Ovary (tissue), 9 donors: ENCODE measurements around the gene TMEM14A. TPM values are rescaled to one million over a fixed set of nuclear protein-coding genes. Genes with fewer than 3 reads are reported as not detected.
"Not testable (repeated sequence)": the region's sequence is repeated elsewhere in the genome, so short reads cannot be mapped to it uniquely, and the experiment has no call there.

ENCODE experiments used
- DNase-seq, 5 donors: peaks; one replicate each; pipeline ENCODE4 v3.0.0-alpha.2; 2019 to 2020
- H3K27ac ChIP-seq, 2 donors: fragments of 200-600 bp; one replicate each; pipeline versions ENCODE4 v1.5.1 to v1.8.0; 2019 to 2022
- H3K27me3 ChIP-seq: fragments of 200-600 bp; one replicate; pipeline ENCODE4 v1.8.0; 2022
- H3K36me3 ChIP-seq: fragments of 200-600 bp; sonication (generic); one replicate; pipeline ENCODE4 v1.5.1; 2019
- H3K4me1 ChIP-seq: one replicate; pipeline ENCODE4 v1.8.1; 2013; ENCODE audit warnings: mild to moderate bottlenecking, moderate library complexity; ENCODE audit not compliant: insufficient read depth
- H3K4me3 ChIP-seq: fragments of 200-600 bp; sonication (generic); one replicate; pipeline ENCODE4 v1.5.1; 2017
- H3K9me3 ChIP-seq, 2 donors: fragments of 200-600 bp in 1 of 2; sonication (generic) in 1 of 2; one replicate each; pipeline versions ENCODE4 v1.5.1 to v1.8.1; 2013 to 2019; ENCODE audit warnings: mild to moderate bottlenecking in 1 of 2, moderate library complexity in 1 of 2
- EP300 ChIP-seq: sonication (generic); formaldehyde crosslinking; IDR thresholded peaks from one replicate; pipeline ENCODE4 v1.6.1; 2017; ENCODE audit warnings: antibody characterized with exemption
- POLR2A ChIP-seq: fragments of 450-650 bp; IDR thresholded peaks from one replicate; pipeline ENCODE4 v1.6.1; 2017; ENCODE audit warnings: antibody characterized with exemption, mild to moderate bottlenecking, moderate library complexity
- WGBS, 3 donors: extraction: QIAGEN DNeasy Blood & Tissue Kit in 1 of 3; methylation state at CpG; one replicate each; pipeline versions ENCODE4 v1.1.5 to v1.1.7; 2013 to 2017; 5-methylcytosine and 5-hydroxymethylcytosine counted together
- intact Hi-C, 4 donors: fragments of 100-400 bp; cut with DNase I; formaldehyde crosslinking; loops; one replicate each; pipeline versions ENCODE4 v1.11.0 to v1.15.1; 2022 to 2023
- polyA plus RNA-seq, 2 donors: library from polyadenylated mRNA; stranded (reverse); fragments of 200-250 nt in 1 of 2; fragments of 350-450 nt in 1 of 2; fragmentation: Illumina TruSeq in 1 of 2; extraction: RNeasy Lipid Tissue Mini Kit (QIAGEN cat#74804) in 1 of 2; gene quantifications; one replicate each; pipeline ENCODE4 v1.2.3, GENCODE V29; 2013 to 2014
- total RNA-seq, 7 donors: library from RNA; depleted of rRNA in 2 of 7; stranded (reverse); fragments of >200 nt in 2 of 7; fragmentation: NEBNext Ultra II Directional in 3 of 7; extraction: Animal tissue kit (Norgen Biotek cat#: 25700) in 3 of 7; gene quantifications; one replicate each; pipeline versions ENCODE4 v1.1.0 to v1.2.4, GENCODE V29; 2016 to 2023
- TF ChIP-seq, protein P1 (sequence below), 3 donors: fragments of 450-650 bp in 2 of 3; fragments of 200-600 bp in 1 of 3; IDR thresholded peaks; one replicate each; pipeline versions ENCODE4 v1.5.1 to v1.8.0; 2016 to 2022; ENCODE audit warnings: antibody characterized with exemption in 3 of 3, mild to moderate bottlenecking in 1 of 3
- donor health status: DM: no; HTN: no; CAD: no; lungs with moderate emphysema.
- donor health status: DM: no; HTN: no; CAD: no.
- donor health status: Bipolar disorder and iron deficiency.
- donor health status: DM: yes; HTN: yes; CAD: no.
- donor health status: DM: no; HTN: no; CAD: no.
- donor health status: DM: yes; HTN: yes; CAD: no.

The TMEM14A gene
- total and polyA plus RNA-seq, 9 donors = 17.0 to 35.6 (median 25.2) TPM

DNA sequence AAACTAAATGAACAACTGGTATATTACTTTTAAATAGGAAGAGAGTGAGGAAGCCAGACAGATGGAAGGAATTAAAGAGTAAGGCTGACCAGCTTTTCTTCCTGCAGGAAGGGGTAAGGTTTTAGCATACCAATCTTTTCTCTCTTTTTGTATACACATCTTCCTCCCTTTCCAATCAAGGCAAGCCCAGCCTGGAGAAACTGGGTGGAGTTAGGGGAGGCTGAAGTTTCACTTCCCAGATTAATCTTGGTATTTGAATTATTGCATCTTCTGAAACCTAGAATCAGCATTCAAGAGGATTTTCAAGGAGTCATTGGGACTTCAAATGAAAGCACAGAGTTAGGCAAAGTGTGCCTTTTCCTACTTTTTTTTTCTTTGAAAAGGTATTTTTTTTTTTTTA lies 33.1 kb downstream of the TMEM14A start:
- no peak for TF ChIP-seq POLR2A
- no peak for DNase-seq
- H3K36me3 ChIP-seq = no peaks in the 10 kb centered on the region
- H3K27ac ChIP-seq = no peak overlapping the region
- H3K4me1 ChIP-seq = no peaks in the 10 kb centered on the region
- no peaks in the 10 kb centered on the region for H3K9me3 ChIP-seq
- H3K4me3 ChIP-seq = no peak overlapping the region
- H3K27me3 ChIP-seq = no peaks in the 10 kb centered on the region
- intact Hi-C loops = no loop called here

DNA sequence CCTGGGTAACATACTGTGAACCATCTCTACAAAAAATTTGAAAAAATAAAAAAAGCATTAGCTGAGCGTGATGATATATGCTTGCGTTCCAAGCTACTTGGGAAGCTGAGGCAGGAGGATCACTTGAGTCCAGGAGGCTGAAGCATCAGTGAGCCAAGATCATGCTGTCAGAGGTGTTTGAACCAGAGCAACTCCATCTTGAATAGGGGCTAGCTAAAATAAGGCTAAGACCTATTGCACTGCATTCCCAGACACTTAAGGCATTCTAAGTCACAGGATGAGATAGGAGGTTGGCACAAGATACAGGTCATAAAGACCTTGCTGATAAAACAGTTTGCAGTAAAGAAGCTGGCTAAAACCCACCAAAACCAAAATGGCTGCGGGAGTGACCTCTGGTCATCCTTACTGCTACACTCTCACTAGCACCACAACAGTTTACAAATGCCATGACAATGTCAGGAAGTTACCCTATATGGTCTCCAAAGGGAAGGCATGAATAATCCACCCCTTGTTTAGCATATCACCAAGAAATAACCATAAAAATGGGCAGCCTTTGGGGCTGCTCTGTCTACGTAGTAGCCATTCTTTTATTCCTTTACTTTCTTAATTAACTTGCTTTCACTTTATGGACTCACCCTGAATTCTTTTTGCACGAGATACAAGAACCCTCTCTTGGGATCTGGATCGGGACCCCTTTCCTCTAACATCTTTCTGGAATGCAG lies 34.0 kb downstream of the TMEM14A start:
- intact Hi-C loops, H3K36me3 ChIP-seq, H3K27ac ChIP-seq, H3K4me1 ChIP-seq, DNase-seq, H3K4me3 ChIP-seq, H3K27me3 ChIP-seq, H3K9me3 ChIP-seq: not testable (repeated sequence)
- WGBS, 3 donors = 91 to 94% (median 93%) methylated on average over 6 of the region's 6 CpGs

DNA sequence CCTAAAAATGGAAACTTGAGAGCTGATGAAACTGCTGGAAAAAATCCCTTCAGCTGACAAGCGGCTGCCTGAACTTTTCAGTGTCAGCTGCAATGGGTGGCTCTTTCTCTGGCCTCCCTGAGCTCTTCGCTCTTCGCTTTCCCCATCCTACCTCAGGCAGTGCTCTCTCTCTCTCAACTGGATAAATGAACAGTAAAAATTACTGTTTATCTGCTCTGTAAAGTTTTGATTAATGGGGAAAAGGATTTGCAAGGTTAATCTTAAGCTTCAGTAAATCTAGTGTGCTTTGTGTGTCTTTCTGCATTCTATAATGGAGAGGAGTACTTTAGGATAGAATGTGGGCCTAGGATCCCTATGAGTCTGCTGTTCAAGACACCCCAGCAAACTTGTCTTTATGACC lies 35.1 kb downstream of the TMEM14A start:
- WGBS, 3 donors = 94 to 95% (median 94%) methylated on average over 3 of the region's 3 CpGs
- H3K4me1 ChIP-seq = no peaks in the 10 kb centered on the region

DNA sequence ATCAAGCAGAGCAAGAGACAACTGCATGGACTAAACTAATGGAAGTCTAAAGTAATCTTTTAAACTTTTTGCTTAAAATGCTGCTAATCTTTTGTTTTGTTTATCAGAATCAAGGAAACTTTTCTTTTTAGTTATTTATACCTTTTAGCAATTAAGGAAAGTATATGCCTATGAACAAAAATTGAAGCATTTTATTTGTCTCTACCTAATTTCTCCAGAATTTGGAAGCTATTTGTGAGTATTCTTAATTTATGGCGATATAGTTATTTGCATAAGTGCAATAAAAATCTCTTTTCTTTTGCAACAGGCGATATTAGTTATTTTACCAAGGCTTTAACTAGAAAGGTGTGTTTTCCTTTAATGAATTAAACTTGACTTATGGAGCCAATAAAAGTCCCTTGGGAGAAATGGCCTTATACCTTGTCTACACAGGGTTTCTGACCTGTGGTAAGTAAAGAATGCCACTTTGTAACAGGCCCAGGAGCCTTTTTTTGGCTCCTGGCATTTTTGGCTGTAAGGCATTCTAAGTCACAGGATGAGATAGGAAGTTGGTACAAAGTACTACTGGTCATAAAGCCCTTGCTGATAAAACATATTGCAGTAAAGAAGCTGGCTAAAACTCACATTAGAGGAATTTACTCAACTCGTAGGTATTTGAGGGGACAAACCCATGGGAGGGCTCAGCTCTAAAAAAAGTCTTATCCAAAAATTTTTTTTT lies 37.2 kb downstream of the TMEM14A start:
- Histone ChIP-seq H3K27me3 (no peaks in the 10 kb centered on the region), H3K27ac (no peak overlapping the region), H3K4me1 (no peaks in the 10 kb centered on the region), H3K36me3 (no peaks in the 10 kb centered on the region), H3K9me3 (no peaks in the 10 kb centered on the region), H3K4me3 (no peak overlapping the region)
- DNase-seq = no peak
- intact Hi-C loops = no loop called here
- 85 to 88% (median 88%) methylated on average over 3 of the region's 3 CpGs for WGBS, 3 donors
- TF ChIP-seq EP300 (no peak), POLR2A (no peak)
- TF ChIP-seq, protein P1, sequence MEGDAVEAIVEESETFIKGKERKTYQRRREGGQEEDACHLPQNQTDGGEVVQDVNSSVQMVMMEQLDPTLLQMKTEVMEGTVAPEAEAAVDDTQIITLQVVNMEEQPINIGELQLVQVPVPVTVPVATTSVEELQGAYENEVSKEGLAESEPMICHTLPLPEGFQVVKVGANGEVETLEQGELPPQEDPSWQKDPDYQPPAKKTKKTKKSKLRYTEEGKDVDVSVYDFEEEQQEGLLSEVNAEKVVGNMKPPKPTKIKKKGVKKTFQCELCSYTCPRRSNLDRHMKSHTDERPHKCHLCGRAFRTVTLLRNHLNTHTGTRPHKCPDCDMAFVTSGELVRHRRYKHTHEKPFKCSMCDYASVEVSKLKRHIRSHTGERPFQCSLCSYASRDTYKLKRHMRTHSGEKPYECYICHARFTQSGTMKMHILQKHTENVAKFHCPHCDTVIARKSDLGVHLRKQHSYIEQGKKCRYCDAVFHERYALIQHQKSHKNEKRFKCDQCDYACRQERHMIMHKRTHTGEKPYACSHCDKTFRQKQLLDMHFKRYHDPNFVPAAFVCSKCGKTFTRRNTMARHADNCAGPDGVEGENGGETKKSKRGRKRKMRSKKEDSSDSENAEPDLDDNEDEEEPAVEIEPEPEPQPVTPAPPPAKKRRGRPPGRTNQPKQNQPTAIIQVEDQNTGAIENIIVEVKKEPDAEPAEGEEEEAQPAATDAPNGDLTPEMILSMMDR (IDR thresholded peaks at IDR 0.05) = no peak

More for the DNA sequence above, 35.1 kb downstream of the TMEM14A start:
- H3K36me3 ChIP-seq = no peaks in the 10 kb centered on the region
- H3K4me3 ChIP-seq = no peak overlapping the region
- DNase-seq = no peak
- intact Hi-C loops = no loop called here
- H3K9me3 ChIP-seq = no peaks in the 10 kb centered on the region
- H3K27me3 ChIP-seq = no peaks in the 10 kb centered on the region
- no peak for TF ChIP-seq EP300
- TF ChIP-seq, protein P1 (IDR thresholded peaks at IDR 0.05) = no peak
- no peak for TF ChIP-seq POLR2A
- H3K27ac ChIP-seq = no peak overlapping the region

DNA sequence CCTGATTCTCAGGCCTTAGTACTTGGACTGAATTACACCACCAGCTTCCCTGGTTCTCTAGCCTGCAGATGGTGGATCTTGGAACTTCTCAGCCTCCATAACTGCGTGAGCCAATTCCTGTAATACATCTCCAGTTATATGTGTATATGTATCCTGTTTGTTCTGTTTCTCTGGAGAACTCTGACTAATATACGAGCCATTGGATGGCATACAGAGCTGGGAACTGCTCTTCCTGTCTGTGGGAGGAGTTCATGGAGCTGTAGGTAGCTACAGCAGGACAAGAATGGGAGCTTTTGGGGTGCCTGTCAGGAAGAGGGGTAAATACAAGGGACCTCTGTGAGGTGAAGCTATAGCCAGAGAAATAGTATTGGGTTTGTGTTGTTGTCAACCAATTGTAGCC lies 41.2 kb downstream of the TMEM14A start:
- Histone ChIP-seq H3K4me1 (no peaks in the 10 kb centered on the region), H3K27me3 (no peaks in the 10 kb centered on the region), H3K9me3 (no peaks in the 10 kb centered on the region), H3K4me3 (no peak overlapping the region), H3K27ac (no peak overlapping the region), H3K36me3 (no peaks in the 10 kb centered on the region)
- WGBS, 3 donors = 84 to 91% (median 86%) methylated on average over 2 of the region's 2 CpGs
- TF ChIP-seq POLR2A (no peak), EP300 (no peak)
- TF ChIP-seq, protein P1 (IDR thresholded peaks at IDR 0.05) = no peak
- intact Hi-C loops = no loop called here
- DNase-seq = no peak

DNA sequence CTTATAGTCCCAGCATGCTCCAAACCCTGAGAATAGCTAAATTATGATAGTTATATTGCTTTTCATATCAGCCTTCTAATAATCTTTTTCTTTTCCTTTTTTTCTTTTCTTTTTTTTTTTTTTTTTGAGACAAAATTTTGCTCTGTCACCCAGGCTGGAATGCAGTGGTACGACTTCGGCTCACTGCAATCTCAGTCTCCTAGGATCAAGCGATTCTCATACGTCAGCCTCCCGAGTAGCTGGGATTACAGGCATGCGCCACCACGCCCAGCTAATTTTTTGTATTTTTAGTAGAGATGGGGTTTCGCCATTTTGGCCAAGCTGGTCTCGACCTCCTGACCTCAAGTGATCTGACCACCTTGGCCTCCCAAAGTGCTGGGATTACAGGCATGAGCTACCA lies 43.8 kb downstream of the TMEM14A start:
- intact Hi-C loops, H3K4me3 ChIP-seq, H3K4me1 ChIP-seq, DNase-seq, H3K9me3 ChIP-seq, H3K27me3 ChIP-seq, H3K27ac ChIP-seq, H3K36me3 ChIP-seq: not testable (repeated sequence)
- WGBS, 3 donors = 91 to 95% (median 94%) methylated on average over 9 of the region's 9 CpGs
